GM18505 (cell line): ENCODE data around the gene TSSK6.

Experiments
- ATAC-seq: cut with Tn5 transposase; IDR thresholded peaks from one replicate; pipeline ENCODE4 v1.9.1; 2021; ENCODE audit not compliant: unreplicated experiment
- POLR2A ChIP-seq: IDR thresholded peaks from 4 replicates; pipeline ENCODE4 v1.6.1; 2011; ENCODE audit warnings: borderline replicate concordance; ENCODE audit not compliant: insufficient read depth, insufficient read length; ENCODE audit errors: extremely low read depth

TSSK6 gene

GRCh38 chr19:19550485-19550929, 35.2 kb upstream of the TSSK6 start:
- no peak for TF ChIP-seq POLR2A
- ATAC-seq, result no peak

GRCh38 chr19:19549804-19550464, 34.6 kb upstream of the TSSK6 start:
- ATAC-seq, result no peak
- no peak for TF ChIP-seq POLR2A

DNA sequence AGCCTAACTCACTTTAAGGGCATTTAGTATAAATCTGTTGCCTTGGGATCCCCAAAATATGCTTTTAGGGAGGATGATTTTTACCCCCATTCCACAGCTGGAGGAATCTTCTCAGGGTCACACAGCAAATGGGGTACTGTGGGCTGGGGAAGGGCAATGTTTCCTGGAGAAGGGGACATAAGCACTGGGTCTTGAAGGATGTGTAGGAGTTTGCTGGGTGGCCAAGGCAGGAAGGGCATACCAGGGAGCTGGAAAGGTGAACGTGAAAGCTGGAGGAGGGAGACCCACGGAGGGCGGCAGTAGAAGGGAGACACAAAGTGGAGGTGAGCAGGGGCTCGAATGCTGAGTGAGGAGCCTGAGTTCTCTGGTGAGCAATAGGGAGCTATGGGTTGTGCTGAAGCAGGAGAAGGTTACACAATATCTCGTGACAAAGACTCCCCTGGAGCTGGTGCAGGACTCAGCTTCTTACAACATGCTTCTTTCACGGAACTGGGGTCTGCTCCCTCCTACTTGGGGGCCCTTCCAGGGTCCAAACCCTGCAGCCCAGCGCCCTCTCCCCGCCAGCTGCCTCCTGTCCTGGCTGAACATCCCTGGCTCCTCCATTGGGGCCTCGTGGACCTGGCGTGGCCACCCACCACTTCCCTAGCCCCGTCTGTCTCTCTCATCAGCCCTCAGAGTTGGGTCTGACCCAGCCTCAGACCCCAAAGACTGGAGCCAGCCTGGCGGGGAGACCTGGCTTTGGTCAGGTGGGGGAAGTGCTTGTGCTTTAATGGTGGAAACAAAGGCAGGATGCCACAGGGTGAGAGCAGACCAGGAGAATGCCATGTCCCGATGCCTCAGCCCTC, 33.8 kb upstream of the TSSK6 start:
- no peak for TF ChIP-seq POLR2A
- ATAC-seq, result no peak

- no peak for ATAC-seq
These were observed 32.5 kb upstream of the TSSK6 start for GRCh38 chr19:19547674-19548336.

GRCh38 chr19:19546751-19547162, 31.4 kb upstream of the TSSK6 start:
- no peak for TF ChIP-seq POLR2A
- ATAC-seq, result no peak

More at GRCh38 chr19:19547674-19548336, 32.5 kb upstream of the TSSK6 start:
- TF ChIP-seq POLR2A, result no peak

- ATAC-seq, result no peak
- no peak for TF ChIP-seq POLR2A
These were observed 30.4 kb upstream of the TSSK6 start for GRCh38 chr19:19545707-19546106.

GRCh38 chr19:19544954-19545591, 29.7 kb upstream of the TSSK6 start:
- ATAC-seq, result no peak
- no peak for TF ChIP-seq POLR2A

DNA sequence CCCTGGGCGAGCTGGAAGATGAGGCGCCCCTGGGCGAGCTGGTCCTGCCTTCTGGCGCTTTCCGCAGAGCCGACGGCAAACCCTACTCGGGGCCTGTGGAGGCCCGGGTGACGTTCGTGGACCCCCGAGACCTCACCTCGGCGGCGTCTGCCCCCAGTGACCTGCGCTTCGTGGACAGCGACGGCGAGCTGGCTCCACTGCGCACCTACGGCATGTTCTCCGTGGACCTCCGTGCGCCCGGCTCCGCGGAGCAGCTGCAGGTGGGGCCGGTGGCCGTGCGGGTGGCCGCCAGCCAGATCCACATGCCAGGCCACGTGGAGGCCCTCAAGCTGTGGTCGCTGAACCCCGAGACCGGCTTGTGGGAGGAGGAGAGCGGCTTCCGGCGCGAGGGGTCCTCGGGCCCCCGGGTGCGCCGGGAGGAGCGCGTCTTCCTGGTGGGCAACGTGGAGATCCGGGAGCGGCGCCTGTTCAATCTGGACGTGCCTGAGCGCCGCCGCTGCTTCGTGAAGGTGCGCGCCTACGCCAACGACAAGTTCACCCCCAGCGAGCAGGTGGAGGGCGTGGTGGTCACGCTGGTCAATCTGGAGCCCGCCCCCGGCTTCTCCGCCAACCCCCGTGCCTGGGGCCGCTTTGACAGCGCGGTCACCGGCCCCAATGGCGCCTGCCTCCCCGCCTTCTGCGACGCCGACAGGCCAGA, 29.1 kb upstream of the TSSK6 start:
- ATAC-seq, result no peak
- no peak for TF ChIP-seq POLR2A

DNA sequence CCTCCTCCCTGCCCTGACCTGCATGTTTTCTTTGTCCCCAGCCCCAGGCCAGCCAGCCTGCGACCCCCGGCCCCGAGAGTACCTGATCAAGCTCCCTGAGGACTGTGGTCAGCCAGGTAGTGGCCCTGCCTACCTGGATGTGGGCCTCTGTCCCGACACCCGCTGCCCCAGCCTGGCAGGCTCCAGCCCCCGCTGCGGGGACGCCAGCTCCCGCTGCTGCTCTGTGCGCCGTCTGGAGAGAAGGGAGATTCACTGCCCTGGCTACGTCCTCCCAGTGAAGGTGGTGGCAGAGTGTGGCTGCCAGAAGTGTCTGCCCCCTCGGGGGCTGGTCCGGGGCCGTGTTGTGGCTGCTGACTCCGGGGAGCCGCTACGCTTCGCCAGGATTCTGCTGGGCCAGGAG, 28.3 kb upstream of the TSSK6 start:
- TF ChIP-seq POLR2A, result no peak
- no peak for ATAC-seq

- TF ChIP-seq POLR2A, result no peak
- ATAC-seq, result no peak
These were observed 27.8 kb upstream of the TSSK6 start for GRCh38 chr19:19543101-19543500.

- no peak for TF ChIP-seq POLR2A
- ATAC-seq, result no peak
These were observed 27.2 kb upstream of the TSSK6 start for GRCh38 chr19:19542507-19542906.

DNA sequence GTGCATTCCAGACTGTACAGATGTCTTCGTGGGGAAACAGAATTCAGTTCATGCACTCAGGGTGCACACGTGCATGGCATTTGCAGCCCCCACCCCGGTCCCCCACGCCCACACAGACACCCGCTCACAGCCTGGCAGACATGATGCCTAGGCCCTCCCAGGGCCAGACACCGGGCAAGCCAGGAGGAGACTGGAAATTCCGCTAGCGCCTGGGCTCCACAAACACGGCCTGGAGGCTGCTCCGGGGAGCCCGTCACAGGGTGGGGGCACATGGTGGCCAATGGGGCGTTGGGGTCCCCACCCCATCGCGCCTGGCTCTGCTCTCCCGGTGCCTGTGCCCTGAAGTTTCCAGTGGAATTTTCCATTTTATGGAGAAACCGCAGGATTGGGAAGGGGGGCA, 26.3 kb upstream of the TSSK6 start:
- TF ChIP-seq POLR2A, result no peak
- no peak for ATAC-seq
